Measurements from ENCODE around the gene CNKSR2. TPM values are rescaled to one million over a fixed set of nuclear protein-coding genes. Genes with fewer than 3 reads are reported as not detected.

CNKSR2 gene
- total RNA-seq, 2 experiments from 2014 or later: 14.4 to 14.8 TPM

DNA sequence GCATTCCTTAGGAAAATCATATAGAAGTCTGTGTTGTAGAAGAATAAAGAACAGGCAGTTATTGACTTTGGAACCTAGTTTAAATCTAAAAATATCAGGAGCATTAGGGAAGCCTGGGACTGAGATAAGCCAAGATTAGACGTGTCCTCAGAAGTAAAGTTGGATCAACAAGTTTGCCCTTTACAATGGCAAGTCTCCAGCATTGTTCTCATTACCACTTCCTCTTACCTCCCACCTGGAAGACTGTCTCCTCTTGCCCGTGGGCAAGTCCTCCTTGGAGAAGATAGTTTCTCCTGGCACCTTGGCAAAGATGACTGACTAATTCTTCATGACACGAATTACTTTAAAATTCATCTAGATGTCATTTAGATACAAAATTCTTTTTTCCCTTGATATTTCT, 37.8 kb downstream of the CNKSR2 start:
- Histone ChIP-seq H3K27ac (ENCODE audit: low read depth in 1 of 2, low read length in 2 of 2) (no peak overlapping the region), H3K36me3 (ENCODE audit: insufficient read depth, low read length) (no peaks in the 10 kb centered on the region), H3K4me1 (ENCODE audit: insufficient read depth, low read length) (no peaks in the 10 kb centered on the region), H3K9me3 (ENCODE audit: control insufficient read depth in 1 of 2, insufficient read depth in 1 of 2, low read length in 2 of 2) (no peaks in the 10 kb centered on the region), H3K4me3 (ENCODE audit: low read length) (no peak overlapping the region), H3K27me3 (ENCODE audit: control insufficient read depth in 1 of 2, insufficient read depth in 2 of 2, low read length in 2 of 2) (no peaks in the 10 kb centered on the region)
- peaks cover 5% of the 10 kb centered on the region for H3K9me3 Mint-ChIP-seq
- no peaks in the 10 kb centered on the region for H3K27me3 Mint-ChIP-seq
- H3K27ac Mint-ChIP-seq: no peak overlapping the region
- POLR2A ChIA-PET: no interaction called here
- DNase-seq: no peak
- ATAC-seq (ENCODE audit: poor library complexity): no peak
- CTCF ChIA-PET: no interaction called here
- no peak for TF ChIP-seq CTCF (IDR thresholded peaks at IDR 0.05)
- peaks cover 24% of the 10 kb centered on the region for H3K36me3 Mint-ChIP-seq (ENCODE audit: low read depth)
- peaks cover 7% of the 10 kb centered on the region for H3K4me1 Mint-ChIP-seq (ENCODE audit: low read depth)
- intact Hi-C loops (cut with DNase I, micrococcal nuclease): no loop called here
- H3K4me3 Mint-ChIP-seq: no peak overlapping the region

GRCh38 chrX:21412883-21413282, 38.7 kb downstream of the CNKSR2 start:
- intact Hi-C loops (cut with DNase I, micrococcal nuclease): no loop called here
- Histone ChIP-seq H3K36me3 (ENCODE audit: insufficient read depth, low read length) (no peaks in the 10 kb centered on the region), H3K27me3 (ENCODE audit: control insufficient read depth in 1 of 2, insufficient read depth in 2 of 2, low read length in 2 of 2) (no peaks in the 10 kb centered on the region), H3K9me3 (ENCODE audit: control insufficient read depth in 1 of 2, insufficient read depth in 1 of 2, low read length in 2 of 2) (no peaks in the 10 kb centered on the region), H3K27ac (ENCODE audit: low read depth in 1 of 2, low read length in 2 of 2) (no peak overlapping the region), H3K4me3 (ENCODE audit: low read length) (no peak overlapping the region), H3K4me1 (ENCODE audit: insufficient read depth, low read length) (no peaks in the 10 kb centered on the region)
- H3K4me3 Mint-ChIP-seq: no peak overlapping the region
- H3K9me3 Mint-ChIP-seq: peaks cover 6% of the 10 kb centered on the region
- H3K36me3 Mint-ChIP-seq (ENCODE audit: low read depth): peaks cover 30% of the 10 kb centered on the region
- no peaks in the 10 kb centered on the region for H3K27me3 Mint-ChIP-seq
- H3K4me1 Mint-ChIP-seq (ENCODE audit: low read depth): peaks cover 7% of the 10 kb centered on the region
- no peak for TF ChIP-seq CTCF (IDR thresholded peaks at IDR 0.05)
- DNase-seq: no peak
- CTCF ChIA-PET: no interaction called here
- H3K27ac Mint-ChIP-seq: no peak overlapping the region
- ATAC-seq (ENCODE audit: poor library complexity): no peak
- POLR2A ChIA-PET: no interaction called here

DNA sequence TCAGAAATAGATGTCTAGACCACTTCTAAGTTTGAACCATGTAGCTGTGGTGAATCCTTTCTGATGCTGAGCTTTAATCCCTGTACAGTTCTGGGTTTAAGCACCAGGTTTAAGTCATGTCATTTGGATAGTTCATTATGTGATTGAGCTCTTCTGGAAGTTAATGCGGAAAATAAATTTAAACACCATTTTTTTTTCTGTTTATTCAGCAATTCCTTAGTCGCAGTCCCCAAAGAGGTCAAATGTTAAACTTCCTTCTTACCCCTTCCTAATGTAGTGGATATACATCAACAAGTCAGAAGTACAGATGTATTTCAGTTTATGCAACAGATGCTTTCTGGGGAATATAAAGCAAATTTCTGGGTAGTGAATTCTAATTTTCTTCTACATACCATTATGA, 52.9 kb downstream of the CNKSR2 start:
- no peak for TF ChIP-seq CTCF (IDR thresholded peaks at IDR 0.05)
- Mint-ChIP-seq H3K36me3 (ENCODE audit: low read depth) (peaks cover 19% of the 10 kb centered on the region), H3K9me3 (no peaks in the 10 kb centered on the region), H3K27me3 (no peaks in the 10 kb centered on the region), H3K4me3 (no peak overlapping the region), H3K4me1 (ENCODE audit: low read depth) (peaks cover 14% of the 10 kb centered on the region), H3K27ac (no peak overlapping the region)
- DNase-seq: no peak
- no peaks in the 10 kb centered on the region for H3K27me3 ChIP-seq (ENCODE audit: control insufficient read depth in 1 of 2, insufficient read depth in 2 of 2, low read length in 2 of 2)
- no peaks in the 10 kb centered on the region for H3K9me3 ChIP-seq (ENCODE audit: control insufficient read depth in 1 of 2, insufficient read depth in 1 of 2, low read length in 2 of 2)
- ChIA-PET POLR2A (no interaction called here), CTCF (no interaction called here)
- H3K4me3 ChIP-seq (ENCODE audit: low read length): no peak overlapping the region
- H3K27ac ChIP-seq (ENCODE audit: low read depth in 1 of 2, low read length in 2 of 2): no peak overlapping the region
- H3K36me3 ChIP-seq (ENCODE audit: insufficient read depth, low read length): no peaks in the 10 kb centered on the region
- H3K4me1 ChIP-seq (ENCODE audit: insufficient read depth, low read length): no peaks in the 10 kb centered on the region
- intact Hi-C loops (cut with DNase I, micrococcal nuclease): loop anchor here in 1 of 2 experiments (5.0 kb wide), 1 partner anchor 35 kb away; no protein-coding TSS in a partner anchor
- no peak for ATAC-seq (ENCODE audit: poor library complexity)

Measured in CD4-positive, alpha-beta T cell (primary cell).